Activated CD8-positive, alpha-beta memory T cell treated with anti-CD3 and anti-CD28 coated beads, Interleukin-2, amount 10 ng/mL, durations not matched to agents 7 days and 5 days (primary cell): Measurements from ENCODE around the gene PDGFRA. TPM values are rescaled to one million over a fixed set of nuclear protein-coding genes. Genes with fewer than 3 reads are reported as not detected.
A peak's percentile ranks its signal among the peaks of the same experiment; 100 is the strongest.
"Not testable (repeated sequence)": the region's sequence is repeated elsewhere in the genome, so short reads cannot be mapped to it uniquely, and the experiment has no call there.

Experiments used
- ATAC-seq: fragments of 150-1000 bp; cut with Tn5 transposase; one replicate; pipeline ENCODE4 v1.10.0; 2021; ENCODE audit warnings: moderate library complexity
- CTCF ChIA-PET: fragments of 350-600 bp; sonication (Branson Sonifier 250); formaldehyde crosslinking; loops from one replicate; lab custom pipeline; 2021; ENCODE audit warnings: antibody characterized with exemption; lab: Charles Lee
- DNase-seq: peaks from one replicate; pipeline ENCODE4 v3.0.0-alpha.2; 2020
- H3K27ac Mint-ChIP-seq: one replicate; pipeline ENCODE4 v1.8.0; 2021; ENCODE audit warnings: mild to moderate bottlenecking, mixed read lengths
- H3K27me3 Mint-ChIP-seq: one replicate; pipeline ENCODE4 v1.8.0; 2021; ENCODE audit warnings: mixed read lengths
- H3K36me3 Mint-ChIP-seq: one replicate; pipeline ENCODE4 v1.8.0; 2021; ENCODE audit warnings: mild to moderate bottlenecking, mixed read lengths
- H3K4me1 Mint-ChIP-seq: one replicate; pipeline ENCODE4 v1.8.0; 2021; ENCODE audit warnings: mixed read lengths
- H3K4me3 Mint-ChIP-seq: one replicate; pipeline ENCODE4 v1.8.0; 2021; ENCODE audit warnings: mild to moderate bottlenecking, moderate library complexity, mixed read lengths
- H3K9me3 Mint-ChIP-seq: one replicate; pipeline ENCODE4 v1.8.0; 2022; ENCODE audit warnings: low read depth, mixed read lengths
- total RNA-seq, 2 experiments: library from RNA; stranded (reverse); gene quantifications; one replicate each; pipeline ENCODE4 v1.2.3, GENCODE V29; 2021

PDGFRA gene
- total RNA-seq, 2 experiments from 2014 or later, result not detected

- Mint-ChIP-seq H3K36me3 (no peaks in the 10 kb centered on the region), H3K27ac (peak overlapping the region; percentile 50), H3K27me3 (peaks cover 85% of the 10 kb centered on the region), H3K4me3 (no peak overlapping the region), H3K9me3 (no peaks in the 10 kb centered on the region), H3K4me1 (peaks cover 34% of the 10 kb centered on the region)
- DNase-seq (no peak), ATAC-seq (no peak)
- CTCF ChIA-PET, result interaction anchor here (4.3 kb wide), 1 partner anchor 301 kb away, joined by 68 read pairs; no protein-coding TSS in a partner anchor
Measured at GRCh38 chr4:54230484-54231418, 1.7 kb downstream of the PDGFRA start.

GRCh38 chr4:54231419-54231767 is 2.3 kb downstream of the PDGFRA start:
- H3K27ac Mint-ChIP-seq, result peak overlapping the region; percentile 15
- CTCF ChIA-PET, result interaction anchor here (1.2 to 4.3 kb wide), 2 partner anchors 301 to 323 kb away, joined by 5 to 68 read pairs; no protein-coding TSS in a partner anchor
- H3K4me3 Mint-ChIP-seq, result no peak overlapping the region
- no peaks in the 10 kb centered on the region for H3K36me3 Mint-ChIP-seq
- H3K27me3 Mint-ChIP-seq, result peaks cover 83% of the 10 kb centered on the region
- DNase-seq (no peak), ATAC-seq (no peak)
- H3K4me1 Mint-ChIP-seq, result peaks cover 28% of the 10 kb centered on the region
- no peaks in the 10 kb centered on the region for H3K9me3 Mint-ChIP-seq

- peak overlapping the region; percentile 15 for H3K27ac Mint-ChIP-seq
- no peak overlapping the region for H3K4me3 Mint-ChIP-seq
- peaks cover 76% of the 10 kb centered on the region for H3K27me3 Mint-ChIP-seq
- peaks cover 24% of the 10 kb centered on the region for H3K4me1 Mint-ChIP-seq
- H3K9me3 Mint-ChIP-seq, result no peaks in the 10 kb centered on the region
- no peak for DNase-seq
- CTCF ChIA-PET, result interaction anchor here (0.8 to 4.3 kb wide), 7 partner anchors 14 to 851 kb away, joined by 3 to 74 read pairs (median 7); no protein-coding TSS in a partner anchor
- H3K36me3 Mint-ChIP-seq, result no peaks in the 10 kb centered on the region
- ATAC-seq, result no peak
Measured at GRCh38 chr4:54231768-54232688, 2.9 kb downstream of the PDGFRA start.

- ATAC-seq, result peak; percentile 90
- Mint-ChIP-seq H3K9me3 (no peaks in the 10 kb centered on the region), H3K4me3 (peak overlapping the region; percentile 18), H3K36me3 (no peaks in the 10 kb centered on the region), H3K27ac (no peak overlapping the region), H3K27me3 (peaks cover 70% of the 10 kb centered on the region), H3K4me1 (peaks cover 16% of the 10 kb centered on the region)
- DNase-seq, result peak; percentile 77
- CTCF ChIA-PET, result interaction anchor here (0.6 to 4.3 kb wide), 31 partner anchors 10 to 1854 kb away, joined by 3 to 74 read pairs (median 5); partner anchors contain the start of gene GSX2
Measured at GRCh38 chr4:54233277-54233696, 4.2 kb downstream of the PDGFRA start.

- Mint-ChIP-seq H3K36me3 (no peaks in the 10 kb centered on the region), H3K9me3 (no peaks in the 10 kb centered on the region), H3K27me3 (peaks cover 64% of the 10 kb centered on the region), H3K4me1 (peaks cover 13% of the 10 kb centered on the region), H3K27ac (no peak overlapping the region), H3K4me3 (peak overlapping the region; percentile 58)
- peak; percentile 69 for DNase-seq
- CTCF ChIA-PET, result interaction anchor here (0.5 to 4.3 kb wide), 36 partner anchors 8 to 1858 kb away, joined by 3 to 74 read pairs (median 5); partner anchors contain the start of gene GSX2
- peak; percentile 21 for ATAC-seq
Measured at GRCh38 chr4:54233697-54234496, 4.8 kb downstream of the PDGFRA start.

- H3K4me3 Mint-ChIP-seq, result no peak overlapping the region
- CTCF ChIA-PET, result interaction anchor here (0.9 to 4.3 kb wide), 22 partner anchors 8 to 1855 kb away, joined by 3 to 74 read pairs (median 7); partner anchors contain the start of gene GSX2
Measured at GRCh38 chr4:54234497-54235205, 5.6 kb downstream of the PDGFRA start.

GRCh38 chr4:54236316-54236715 is 7.2 kb downstream of the PDGFRA start:
- H3K36me3 Mint-ChIP-seq, H3K27ac Mint-ChIP-seq, H3K4me1 Mint-ChIP-seq, CTCF ChIA-PET, H3K9me3 Mint-ChIP-seq, H3K4me3 Mint-ChIP-seq, ATAC-seq, DNase-seq: not testable (repeated sequence)
- peaks cover 40% of the 10 kb centered on the region for H3K27me3 Mint-ChIP-seq

More at GRCh38 chr4:54234497-54235205, 5.6 kb downstream of the PDGFRA start:
- Mint-ChIP-seq H3K27ac (no peak overlapping the region), H3K4me1 (peaks cover 9% of the 10 kb centered on the region), H3K36me3 (no peaks in the 10 kb centered on the region), H3K27me3 (peaks cover 57% of the 10 kb centered on the region), H3K9me3 (no peaks in the 10 kb centered on the region)
- DNase-seq, result no peak
- no peak for ATAC-seq

GRCh38 chr4:54237770-54238169 is 8.7 kb downstream of the PDGFRA start:
- ATAC-seq (no peak), DNase-seq (no peak)
- Mint-ChIP-seq H3K27me3 (peaks cover 25% of the 10 kb centered on the region), H3K4me1 (peaks cover 4% of the 10 kb centered on the region), H3K27ac (no peak overlapping the region), H3K36me3 (no peaks in the 10 kb centered on the region), H3K9me3 (no peaks in the 10 kb centered on the region), H3K4me3 (no peak overlapping the region)
- CTCF ChIA-PET, result no interaction called here

GRCh38 chr4:54238389-54238788 is 9.3 kb downstream of the PDGFRA start:
- Mint-ChIP-seq H3K9me3 (no peaks in the 10 kb centered on the region), H3K27me3 (peaks cover 25% of the 10 kb centered on the region), H3K4me1 (peaks cover 4% of the 10 kb centered on the region), H3K36me3 (no peaks in the 10 kb centered on the region), H3K27ac (no peak overlapping the region), H3K4me3 (no peak overlapping the region)
- CTCF ChIA-PET, result no interaction called here
- no peak for DNase-seq
- no peak for ATAC-seq

GRCh38 chr4:54241268-54241823 is 12.3 kb downstream of the PDGFRA start:
- H3K4me3 Mint-ChIP-seq, H3K27me3 Mint-ChIP-seq, CTCF ChIA-PET, H3K27ac Mint-ChIP-seq, H3K4me1 Mint-ChIP-seq, DNase-seq, H3K9me3 Mint-ChIP-seq, ATAC-seq, H3K36me3 Mint-ChIP-seq: not testable (repeated sequence)

GRCh38 chr4:54243541-54243940 is 14.4 kb downstream of the PDGFRA start:
- CTCF ChIA-PET, H3K4me3 Mint-ChIP-seq, DNase-seq, H3K27ac Mint-ChIP-seq, H3K4me1 Mint-ChIP-seq, H3K36me3 Mint-ChIP-seq, H3K9me3 Mint-ChIP-seq, ATAC-seq, H3K27me3 Mint-ChIP-seq: not testable (repeated sequence)
